Smooth muscle cell (in vitro differentiated cells): Measurements from ENCODE around the gene LPP. TPM values are rescaled to one million over a fixed set of nuclear protein-coding genes. Genes with fewer than 3 reads are reported as not detected.
A peak's percentile ranks its signal among the peaks of the same experiment; 100 is the strongest.

Source experiments
- DNase-seq: peaks from one replicate; lab custom pipeline; 2025; ENCODE audit not compliant: unreplicated experiment; lab: John Stamatoyannopoulos, UW
- H2AFZ ChIP-seq: fragments of 200-600 bp; sonication (generic); 2 replicates; pipeline ENCODE4 v1.6.0; 2016; ENCODE audit warnings: antibody characterized with exemption, low read depth, mild to moderate bottlenecking
- H3F3A ChIP-seq: fragments of 200-600 bp; sonication (generic); 2 replicates; pipeline ENCODE4 v1.6.0; 2017; ENCODE audit warnings: antibody characterized with exemption, low read depth
- H3K27ac ChIP-seq: fragments of 200-600 bp; sonication (generic); 2 replicates; pipeline ENCODE4 v1.5.1; 2016; ENCODE audit warnings: low read depth, mild to moderate bottlenecking
- H3K27me3 ChIP-seq: fragments of 200-600 bp; sonication (generic); 2 replicates; pipeline ENCODE4 v1.6.1; 2016; ENCODE audit warnings: low read depth, mild to moderate bottlenecking
- H3K36me3 ChIP-seq: fragments of 200-600 bp; sonication (generic); 2 replicates; pipeline ENCODE4 v1.5.1; 2016; ENCODE audit warnings: low read depth
- H3K4me1 ChIP-seq: fragments of 200-600 bp; sonication (generic); 2 replicates; pipeline ENCODE4 v1.5.1; 2016; ENCODE audit warnings: low read depth
- H3K4me2 ChIP-seq: fragments of 200-600 bp; sonication (generic); 2 replicates; pipeline ENCODE4 v1.6.0; 2016; ENCODE audit warnings: mild to moderate bottlenecking
- H3K4me3 ChIP-seq: fragments of 200-600 bp; sonication (generic); 2 replicates; pipeline ENCODE4 v1.5.1; 2016; ENCODE audit warnings: mild to moderate bottlenecking
- H3K79me2 ChIP-seq: fragments of 200-600 bp; sonication (generic); 2 replicates; pipeline ENCODE4 v1.6.0; 2016; ENCODE audit warnings: low read depth, mild to moderate bottlenecking
- H3K9ac ChIP-seq: fragments of 200-600 bp; sonication (generic); 2 replicates; pipeline ENCODE4 v1.6.0; 2016; ENCODE audit warnings: low read depth
- H3K9me3 ChIP-seq: fragments of 200-600 bp; sonication (generic); replicated peaks from 2 replicates; pipeline ENCODE4 v1.5.1; 2016; ENCODE audit warnings: low read depth
- H4K20me1 ChIP-seq: fragments of 200-600 bp; sonication (generic); 2 replicates; pipeline ENCODE4 v1.6.0; 2016; ENCODE audit warnings: low read depth
- WGBS: methylation state at CpG from one replicate; pipeline ENCODE4 v1.1.7; 2016; ENCODE audit warnings: low lambda C conversion rate; 5-methylcytosine and 5-hydroxymethylcytosine counted together
- polyA plus RNA-seq: library from polyadenylated mRNA; unstranded; fragments of >200 nt; fragmentation: Nextera tagmentation; extraction: Ambion mirVana; gene quantifications from 2 replicates; pipeline ENCODE4 v1.2.1, GENCODE V29; 2016
- total RNA-seq: library from RNA; depleted of rRNA; stranded (reverse); fragments of >200 nt; gene quantifications from 2 replicates; pipeline ENCODE4 v1.2.3, GENCODE V29; 2014
- TF ChIP-seq, protein P1 (sequence below): fragments of 200-600 bp; sonication (generic); IDR thresholded peaks from 2 replicates; pipeline ENCODE4 v1.5.1; 2017; ENCODE audit warnings: borderline replicate concordance, mild to moderate bottlenecking, antibody characterized with exemption; ENCODE audit not compliant: insufficient read depth, poor library complexity, severe bottlenecking

Gene LPP
- total and polyA plus RNA-seq, 2 experiments from 2014 or later, result 42.3 to 128 TPM

DNA sequence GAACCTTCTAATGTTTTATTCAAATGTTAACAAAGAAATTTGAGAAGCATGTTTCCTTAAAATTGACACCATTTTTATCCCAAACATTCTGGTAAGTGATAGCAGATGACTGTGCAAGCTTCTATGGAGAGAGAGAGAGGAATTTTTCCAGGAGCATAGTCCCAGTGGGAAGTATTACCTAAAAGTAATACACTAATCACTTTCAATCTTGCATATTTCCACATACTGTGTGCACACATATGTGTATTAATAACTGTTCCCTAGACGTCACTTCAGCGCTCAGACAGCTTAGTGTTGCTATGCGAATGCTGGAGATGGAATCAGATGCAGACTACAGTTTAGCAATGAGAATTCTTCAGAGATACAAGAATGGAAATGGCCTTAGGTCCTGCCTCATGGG is 593.5 kb downstream of the LPP start:
- Histone ChIP-seq H2AFZ (no peak overlapping the region), H3K4me1 (no peaks in the 10 kb centered on the region), H3K27me3 (no peaks in the 10 kb centered on the region), H3K4me2 (no peak overlapping the region), H3K79me2 (peaks cover 4% of the 10 kb centered on the region), H3K9ac (no peak overlapping the region), H3K9me3 (no peaks in the 10 kb centered on the region), H3F3A (no peaks in the 10 kb centered on the region), H3K27ac (no peak overlapping the region), H4K20me1 (peaks cover 29% of the 10 kb centered on the region), H3K36me3 (no peaks in the 10 kb centered on the region), H3K4me3 (no peak overlapping the region)
- no peak for DNase-seq
- 89% methylated on average over 3 of the region's 3 CpGs for WGBS
- TF ChIP-seq, protein P1, sequence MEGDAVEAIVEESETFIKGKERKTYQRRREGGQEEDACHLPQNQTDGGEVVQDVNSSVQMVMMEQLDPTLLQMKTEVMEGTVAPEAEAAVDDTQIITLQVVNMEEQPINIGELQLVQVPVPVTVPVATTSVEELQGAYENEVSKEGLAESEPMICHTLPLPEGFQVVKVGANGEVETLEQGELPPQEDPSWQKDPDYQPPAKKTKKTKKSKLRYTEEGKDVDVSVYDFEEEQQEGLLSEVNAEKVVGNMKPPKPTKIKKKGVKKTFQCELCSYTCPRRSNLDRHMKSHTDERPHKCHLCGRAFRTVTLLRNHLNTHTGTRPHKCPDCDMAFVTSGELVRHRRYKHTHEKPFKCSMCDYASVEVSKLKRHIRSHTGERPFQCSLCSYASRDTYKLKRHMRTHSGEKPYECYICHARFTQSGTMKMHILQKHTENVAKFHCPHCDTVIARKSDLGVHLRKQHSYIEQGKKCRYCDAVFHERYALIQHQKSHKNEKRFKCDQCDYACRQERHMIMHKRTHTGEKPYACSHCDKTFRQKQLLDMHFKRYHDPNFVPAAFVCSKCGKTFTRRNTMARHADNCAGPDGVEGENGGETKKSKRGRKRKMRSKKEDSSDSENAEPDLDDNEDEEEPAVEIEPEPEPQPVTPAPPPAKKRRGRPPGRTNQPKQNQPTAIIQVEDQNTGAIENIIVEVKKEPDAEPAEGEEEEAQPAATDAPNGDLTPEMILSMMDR, result no peak

DNA sequence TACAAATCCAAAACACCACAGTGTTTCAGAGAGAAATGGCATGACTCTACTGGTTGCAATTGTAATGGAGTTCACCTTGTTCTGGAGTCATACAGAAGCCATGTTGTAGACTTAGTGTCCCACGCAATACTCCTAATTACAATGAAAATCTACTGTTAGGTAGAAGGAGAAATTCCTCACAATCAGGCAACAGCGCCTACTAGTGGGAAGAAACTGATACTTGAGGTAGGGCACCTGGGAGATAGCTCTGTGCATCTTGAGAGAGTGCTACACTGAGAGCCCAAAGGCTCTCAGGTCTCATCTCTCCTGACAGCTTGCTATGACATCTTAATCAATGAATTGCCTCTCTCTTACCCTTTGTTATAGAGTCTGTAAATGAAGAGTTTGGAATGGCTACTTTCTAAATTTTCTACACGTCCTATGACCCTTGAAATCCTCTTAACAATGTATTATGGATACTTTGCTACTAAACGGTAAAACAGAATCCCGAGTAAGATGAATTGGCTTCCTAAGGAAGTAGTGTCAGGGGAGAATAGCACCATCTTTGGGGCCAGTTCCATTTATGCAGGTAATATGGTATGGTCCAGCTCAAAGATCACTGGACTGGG is 595.2 kb downstream of the LPP start:
- Histone ChIP-seq H3K36me3 (no peaks in the 10 kb centered on the region), H3K4me3 (no peak overlapping the region), H3K27ac (no peak overlapping the region), H3K9me3 (no peaks in the 10 kb centered on the region), H3K9ac (no peak overlapping the region), H3K27me3 (no peaks in the 10 kb centered on the region), H3K4me2 (no peak overlapping the region), H4K20me1 (peaks cover 29% of the 10 kb centered on the region), H3K79me2 (peaks cover 4% of the 10 kb centered on the region), H3F3A (no peaks in the 10 kb centered on the region), H2AFZ (no peak overlapping the region), H3K4me1 (no peaks in the 10 kb centered on the region)
- no peak for DNase-seq
- TF ChIP-seq, protein P1, result peak; percentile 17
- 73% methylated on average over 5 of the region's 5 CpGs for WGBS

DNA sequence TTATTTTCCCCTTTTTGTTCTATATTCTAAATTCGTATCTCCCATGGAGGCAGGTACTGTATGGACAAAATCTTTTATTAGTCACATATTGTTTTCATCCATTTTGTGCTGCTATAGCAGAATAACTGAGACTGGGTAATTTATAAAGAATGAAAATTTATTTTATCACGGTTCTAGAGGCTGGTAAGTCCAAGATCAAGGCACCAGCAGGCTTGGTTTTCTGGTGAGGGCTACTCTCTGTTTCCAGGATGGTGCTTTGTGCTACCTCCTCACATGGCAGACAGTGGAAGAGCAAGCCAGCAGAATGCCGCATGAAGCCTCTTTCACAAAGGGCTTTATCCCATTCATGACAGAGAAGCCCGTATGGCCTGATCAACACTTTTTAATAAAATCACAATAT is 595.9 kb downstream of the LPP start:
- Histone ChIP-seq H3K4me3 (no peak overlapping the region), H2AFZ (no peak overlapping the region), H3K27ac (no peak overlapping the region), H3F3A (no peaks in the 10 kb centered on the region), H4K20me1 (peaks cover 26% of the 10 kb centered on the region), H3K4me1 (no peaks in the 10 kb centered on the region), H3K9ac (no peak overlapping the region), H3K36me3 (no peaks in the 10 kb centered on the region), H3K9me3 (no peaks in the 10 kb centered on the region), H3K27me3 (no peaks in the 10 kb centered on the region), H3K4me2 (no peak overlapping the region), H3K79me2 (peaks cover 4% of the 10 kb centered on the region)
- WGBS, result 98% methylated on average over 4 of the region's 4 CpGs
- TF ChIP-seq, protein P1, result no peak
- DNase-seq, result no peak

DNA sequence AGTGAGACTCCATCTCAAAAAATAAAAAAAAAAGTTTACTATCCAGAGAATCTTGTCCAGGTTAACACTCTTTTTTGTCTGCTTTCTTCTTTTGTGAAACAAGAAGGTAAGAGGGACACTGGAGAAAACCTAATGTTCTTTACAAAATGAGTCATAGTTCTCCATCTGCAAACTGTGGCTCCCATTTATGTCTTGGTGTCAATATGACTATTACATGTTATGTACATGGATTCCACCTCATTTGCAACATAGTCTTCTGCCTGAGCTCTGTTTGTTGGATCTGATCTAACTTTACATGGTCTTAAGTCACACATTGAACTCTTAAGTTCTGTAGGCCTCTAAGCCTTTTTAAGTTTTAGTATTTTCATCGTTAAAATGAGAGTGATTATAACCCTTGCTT is 596.7 kb downstream of the LPP start:
- peaks cover 4% of the 10 kb centered on the region for H3K79me2 ChIP-seq
- H3K36me3 ChIP-seq, result no peaks in the 10 kb centered on the region
- no peaks in the 10 kb centered on the region for H3F3A ChIP-seq
- peaks cover 23% of the 10 kb centered on the region for H4K20me1 ChIP-seq
- H3K4me1 ChIP-seq, result no peaks in the 10 kb centered on the region
- no peak overlapping the region for H3K9ac ChIP-seq
- H3K27ac ChIP-seq, result no peak overlapping the region
- H3K4me3 ChIP-seq, result no peak overlapping the region
- H2AFZ ChIP-seq, result no peak overlapping the region
- no peaks in the 10 kb centered on the region for H3K27me3 ChIP-seq
- DNase-seq, result no peak
- TF ChIP-seq, protein P1, result no peak
- no peaks in the 10 kb centered on the region for H3K9me3 ChIP-seq
- no peak overlapping the region for H3K4me2 ChIP-seq
- 89% methylated on average over 1 of the region's 1 CpG for WGBS
